Uterus (tissue), 4 donors: ENCODE data around the gene CSTF1. TPM values are rescaled to one million over a fixed set of nuclear protein-coding genes. Genes with fewer than 3 reads are reported as not detected.

Experiments
- DNase-seq, 2 donors: peaks; one replicate each; pipeline ENCODE4 v3.0.0-alpha.2; 2019 to 2020
- H3K27ac ChIP-seq, 2 donors: fragments of 200-600 bp; sonication (generic); 1 replicate in 1 of 2; 2 replicates in 1 of 2; pipeline ENCODE4 v1.5.1; 2016 to 2018
- H3K27me3 ChIP-seq, 2 donors: fragments of 200-600 bp; sonication (generic); one replicate each; pipeline ENCODE4 v1.5.1; 2018 to 2019; ENCODE audit warnings: control low read depth in 1 of 2
- H3K36me3 ChIP-seq, 2 donors: fragments of 200-600 bp; sonication (generic); one replicate each; pipeline ENCODE4 v1.5.1; 2019; ENCODE audit warnings: control low read depth in 1 of 2
- H3K4me1 ChIP-seq, 2 donors: fragments of 200-600 bp; sonication (generic); one replicate each; pipeline ENCODE4 v1.5.1; 2018 to 2019; ENCODE audit warnings: control low read depth in 1 of 2
- H3K4me3 ChIP-seq, 2 donors: fragments of 200-600 bp; sonication (generic); 1 replicate in 1 of 2; 2 replicates in 1 of 2; pipeline ENCODE4 v1.5.1; 2018 to 2019; ENCODE audit warnings: mild to moderate bottlenecking in 1 of 2
- H3K9me3 ChIP-seq, 2 donors: fragments of 200-600 bp; sonication (generic); one replicate each; pipeline ENCODE4 v1.5.1; 2019; ENCODE audit warnings: control low read depth in 1 of 2
- POLR2A ChIP-seq, 2 donors: fragments of 450-650 bp; IDR thresholded peaks; one replicate each; pipeline ENCODE4 v1.6.1; 2016; ENCODE audit warnings: antibody characterized with exemption in 2 of 2, mild to moderate bottlenecking in 1 of 2, moderate library complexity in 1 of 2
- intact Hi-C: fragments of 100-400 bp; cut with DNase I; formaldehyde crosslinking; loops from one replicate; pipeline ENCODE4 v1.15.1; 2023; ENCODE audit warnings: low total_unique reads
- total RNA-seq, 4 donors: library from RNA; depleted of rRNA in 3 of 4; stranded (reverse); fragments of >200 nt in 3 of 4; gene quantifications; one replicate each; pipeline versions ENCODE4 v1.1.0 to v1.2.4, GENCODE V29; 2014 to 2023
- TF ChIP-seq, protein P1 (sequence below), 4 experiments: fragments of 200-600 bp in 2 of 4; fragments of 450-650 bp in 2 of 4; sonication (generic) in 2 of 4; IDR thresholded peaks; one replicate each; pipeline ENCODE4 v1.5.1; 2016 to 2019; ENCODE audit warnings: antibody characterized with exemption in 4 of 4, mild to moderate bottlenecking in 2 of 4, moderate library complexity in 1 of 4
- donor health status: DM: yes; HTN: yes; CAD: no.

CSTF1 gene
- total RNA-seq, 4 donors from 2014 or later = 20.9 to 44.0 (median 29.9) TPM

DNA sequence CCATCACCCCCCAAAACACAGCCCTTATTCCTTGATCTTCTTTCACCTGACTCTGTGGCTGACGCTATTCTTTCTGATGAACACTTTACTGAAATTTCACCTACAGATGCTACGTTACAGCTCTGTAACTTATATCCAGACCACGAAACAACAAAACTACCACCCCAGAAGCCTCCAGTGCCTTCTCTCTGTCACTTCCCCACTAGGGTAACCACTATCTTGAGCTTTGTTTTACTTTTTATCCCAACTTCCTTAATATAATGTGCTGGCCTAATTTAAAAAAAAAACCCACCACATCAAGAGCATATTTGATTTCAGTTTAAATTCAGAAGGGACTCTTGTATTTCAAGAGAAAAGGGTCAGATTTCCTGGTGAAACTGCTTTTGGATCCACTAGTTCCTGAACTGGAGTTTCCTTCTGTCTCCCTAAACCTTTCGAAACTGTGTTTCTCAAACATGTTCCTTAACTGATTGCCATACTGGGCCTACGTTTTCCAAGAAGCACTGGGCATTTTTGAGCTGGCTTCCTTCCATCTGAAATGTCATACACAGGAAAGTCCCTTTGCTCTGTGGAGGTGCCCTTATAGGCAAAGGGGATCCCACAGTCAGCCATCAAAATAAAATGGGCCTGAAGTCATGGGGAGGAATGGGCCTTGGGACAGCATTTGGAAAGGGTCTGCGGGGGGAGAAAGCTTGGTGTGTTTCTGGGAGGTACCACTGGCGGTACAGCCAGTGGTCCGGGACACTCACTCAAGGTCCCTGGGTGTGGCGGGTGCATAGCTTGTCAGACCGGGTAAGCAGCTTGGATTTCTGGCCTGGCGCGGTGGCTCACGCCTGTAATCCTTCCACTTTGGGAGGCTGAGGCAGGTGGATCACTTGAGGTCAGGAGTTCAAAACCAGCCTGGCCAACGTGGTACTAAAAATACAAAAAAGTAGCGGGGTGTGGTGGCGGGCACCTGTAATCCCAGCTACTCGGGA lies 50.2 kb downstream of the CSTF1 start:
- Histone ChIP-seq H3K9me3 (no peaks in the 10 kb centered on the region), H3K27me3 (no peaks in the 10 kb centered on the region), H3K4me1 (no peaks in the 10 kb centered on the region), H3K4me3 (no peak overlapping the region), H3K27ac (no peak overlapping the region), H3K36me3 (no peaks in the 10 kb centered on the region)
- TF ChIP-seq, protein P1, sequence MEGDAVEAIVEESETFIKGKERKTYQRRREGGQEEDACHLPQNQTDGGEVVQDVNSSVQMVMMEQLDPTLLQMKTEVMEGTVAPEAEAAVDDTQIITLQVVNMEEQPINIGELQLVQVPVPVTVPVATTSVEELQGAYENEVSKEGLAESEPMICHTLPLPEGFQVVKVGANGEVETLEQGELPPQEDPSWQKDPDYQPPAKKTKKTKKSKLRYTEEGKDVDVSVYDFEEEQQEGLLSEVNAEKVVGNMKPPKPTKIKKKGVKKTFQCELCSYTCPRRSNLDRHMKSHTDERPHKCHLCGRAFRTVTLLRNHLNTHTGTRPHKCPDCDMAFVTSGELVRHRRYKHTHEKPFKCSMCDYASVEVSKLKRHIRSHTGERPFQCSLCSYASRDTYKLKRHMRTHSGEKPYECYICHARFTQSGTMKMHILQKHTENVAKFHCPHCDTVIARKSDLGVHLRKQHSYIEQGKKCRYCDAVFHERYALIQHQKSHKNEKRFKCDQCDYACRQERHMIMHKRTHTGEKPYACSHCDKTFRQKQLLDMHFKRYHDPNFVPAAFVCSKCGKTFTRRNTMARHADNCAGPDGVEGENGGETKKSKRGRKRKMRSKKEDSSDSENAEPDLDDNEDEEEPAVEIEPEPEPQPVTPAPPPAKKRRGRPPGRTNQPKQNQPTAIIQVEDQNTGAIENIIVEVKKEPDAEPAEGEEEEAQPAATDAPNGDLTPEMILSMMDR (IDR thresholded peaks at IDR 0.05) = no peak
- no peak for TF ChIP-seq POLR2A (IDR thresholded peaks at IDR 0.05)
- no peak for DNase-seq
- intact Hi-C loops = no loop called here

DNA sequence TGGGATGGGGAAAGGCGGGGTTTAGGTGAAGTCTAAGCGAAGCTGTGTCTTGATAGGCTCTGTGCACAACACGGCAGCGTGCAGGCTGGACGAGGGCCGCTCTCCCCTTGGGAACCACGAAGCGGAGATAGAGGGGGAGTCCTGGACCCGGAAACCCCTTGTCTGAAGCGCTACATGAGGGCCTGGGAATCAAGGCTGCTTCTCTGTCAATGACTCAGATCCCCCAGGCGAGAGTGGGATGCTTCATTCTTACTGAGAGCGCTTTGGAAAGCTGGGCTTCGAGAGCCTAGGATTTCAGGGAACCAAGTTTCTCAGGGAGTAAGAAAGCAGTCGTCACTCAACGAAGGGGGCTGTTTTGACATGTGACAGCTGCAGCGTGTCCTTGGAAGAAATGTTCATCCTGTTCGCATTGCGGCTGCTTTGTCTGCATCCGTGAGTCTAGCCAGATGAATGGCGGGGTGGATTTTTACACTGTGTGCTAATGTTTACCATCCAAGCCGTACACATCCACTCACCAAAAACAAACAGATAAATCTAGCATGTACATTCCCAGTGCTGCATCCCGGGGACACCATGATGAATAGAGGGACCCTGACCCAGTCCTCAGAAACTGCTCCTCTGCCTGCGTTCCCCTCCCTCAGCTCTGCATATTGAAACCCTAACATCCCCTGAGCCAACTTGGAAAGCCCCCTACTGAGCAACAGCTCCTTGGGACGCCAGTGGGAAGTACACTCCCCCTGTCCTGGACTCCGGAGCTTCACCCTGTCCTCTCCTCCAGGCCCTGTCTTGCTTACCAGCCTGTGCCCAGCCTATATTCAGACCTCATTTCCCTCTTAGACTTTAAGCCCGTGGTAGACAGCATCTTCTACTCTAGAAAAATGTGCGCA lies 51.5 kb downstream of the CSTF1 start:
- Histone ChIP-seq H3K36me3 (no peaks in the 10 kb centered on the region), H3K9me3 (no peaks in the 10 kb centered on the region), H3K27me3 (no peaks in the 10 kb centered on the region), H3K27ac (no peak overlapping the region), H3K4me3 (no peak overlapping the region), H3K4me1 (no peaks in the 10 kb centered on the region)
- intact Hi-C loops = no loop called here
- TF ChIP-seq, protein P1 (IDR thresholded peaks at IDR 0.05) = no peak
- no peak for TF ChIP-seq POLR2A (IDR thresholded peaks at IDR 0.05)
- no peak for DNase-seq

DNA sequence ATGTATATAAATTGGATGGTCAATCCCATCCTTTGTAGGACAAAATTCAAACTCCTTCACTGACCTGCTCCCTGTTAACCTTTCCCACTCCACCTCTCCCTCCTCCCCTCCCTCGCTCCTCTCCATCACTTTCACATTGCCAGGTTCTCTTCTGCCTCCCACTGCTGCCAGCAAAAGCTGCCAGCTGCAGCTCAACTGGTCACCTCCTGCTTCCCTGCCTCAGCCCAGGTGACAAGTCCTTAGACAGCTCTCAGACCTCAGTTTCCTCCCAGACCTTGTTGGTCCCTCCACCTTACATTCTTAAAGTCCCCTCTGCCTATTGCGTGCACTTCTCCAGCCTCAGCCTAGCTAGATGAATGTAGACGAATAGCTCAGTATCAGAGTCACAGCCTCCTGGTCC lies 52.7 kb downstream of the CSTF1 start:
- Histone ChIP-seq H3K36me3 (no peaks in the 10 kb centered on the region), H3K4me1 (no peaks in the 10 kb centered on the region), H3K27ac (no peak overlapping the region), H3K4me3 (no peak overlapping the region), H3K9me3 (no peaks in the 10 kb centered on the region), H3K27me3 (no peaks in the 10 kb centered on the region)
- TF ChIP-seq POLR2A (IDR thresholded peaks at IDR 0.05) = no peak
- TF ChIP-seq, protein P1 (IDR thresholded peaks at IDR 0.05) = no peak
- DNase-seq = no peak
- intact Hi-C loops = no loop called here

DNA sequence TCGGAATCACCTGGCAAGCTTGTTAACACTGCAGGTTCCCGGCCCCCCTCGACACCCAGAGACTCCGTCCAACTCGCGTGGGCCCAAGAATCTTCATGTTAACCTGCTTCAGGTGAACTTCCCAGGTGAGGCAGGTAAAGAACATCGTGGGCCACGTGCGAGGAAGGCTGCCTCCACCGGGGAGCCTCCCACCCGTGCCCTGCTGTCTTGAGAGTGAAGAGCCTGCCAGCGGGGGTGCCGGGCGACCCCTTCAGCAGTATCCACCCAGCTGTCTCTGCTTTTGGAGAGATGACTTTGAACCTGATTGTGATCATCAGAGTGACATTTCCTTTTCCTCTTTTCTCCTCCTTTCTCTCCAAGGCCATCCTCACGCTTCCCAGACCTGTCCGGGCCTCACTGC lies 53.1 kb downstream of the CSTF1 start:
- intact Hi-C loops = no loop called here
- Histone ChIP-seq H3K4me1 (no peaks in the 10 kb centered on the region), H3K9me3 (no peaks in the 10 kb centered on the region), H3K4me3 (no peak overlapping the region), H3K27ac (no peak overlapping the region), H3K27me3 (no peaks in the 10 kb centered on the region), H3K36me3 (no peaks in the 10 kb centered on the region)
- no peak for TF ChIP-seq POLR2A (IDR thresholded peaks at IDR 0.05)
- TF ChIP-seq, protein P1 (IDR thresholded peaks at IDR 0.05) = no peak
- no peak for DNase-seq
